GM08714 (cell line): ENCODE measurements around the gene SYTL2.
A peak's percentile ranks its signal among the peaks of the same experiment; 100 is the strongest.
"Not testable (repeated sequence)": the region's sequence is repeated elsewhere in the genome, so short reads cannot be mapped to it uniquely, and the experiment has no call there.

Experiments used
- H3K4me3 ChIP-seq: fragments of 200-500 bp; sonication (Bioruptor generic); 2 replicates; pipeline ENCODE4 v1.5.1; 2014; ENCODE audit warnings: mild to moderate bottlenecking, low read length, inconsistent platforms
- ZNF274 ChIP-seq: IDR thresholded peaks from 2 replicates; pipeline ENCODE4 v1.6.1; 2012; ENCODE audit warnings: mild to moderate bottlenecking, low read depth, low read length

SYTL2 gene, protein sequence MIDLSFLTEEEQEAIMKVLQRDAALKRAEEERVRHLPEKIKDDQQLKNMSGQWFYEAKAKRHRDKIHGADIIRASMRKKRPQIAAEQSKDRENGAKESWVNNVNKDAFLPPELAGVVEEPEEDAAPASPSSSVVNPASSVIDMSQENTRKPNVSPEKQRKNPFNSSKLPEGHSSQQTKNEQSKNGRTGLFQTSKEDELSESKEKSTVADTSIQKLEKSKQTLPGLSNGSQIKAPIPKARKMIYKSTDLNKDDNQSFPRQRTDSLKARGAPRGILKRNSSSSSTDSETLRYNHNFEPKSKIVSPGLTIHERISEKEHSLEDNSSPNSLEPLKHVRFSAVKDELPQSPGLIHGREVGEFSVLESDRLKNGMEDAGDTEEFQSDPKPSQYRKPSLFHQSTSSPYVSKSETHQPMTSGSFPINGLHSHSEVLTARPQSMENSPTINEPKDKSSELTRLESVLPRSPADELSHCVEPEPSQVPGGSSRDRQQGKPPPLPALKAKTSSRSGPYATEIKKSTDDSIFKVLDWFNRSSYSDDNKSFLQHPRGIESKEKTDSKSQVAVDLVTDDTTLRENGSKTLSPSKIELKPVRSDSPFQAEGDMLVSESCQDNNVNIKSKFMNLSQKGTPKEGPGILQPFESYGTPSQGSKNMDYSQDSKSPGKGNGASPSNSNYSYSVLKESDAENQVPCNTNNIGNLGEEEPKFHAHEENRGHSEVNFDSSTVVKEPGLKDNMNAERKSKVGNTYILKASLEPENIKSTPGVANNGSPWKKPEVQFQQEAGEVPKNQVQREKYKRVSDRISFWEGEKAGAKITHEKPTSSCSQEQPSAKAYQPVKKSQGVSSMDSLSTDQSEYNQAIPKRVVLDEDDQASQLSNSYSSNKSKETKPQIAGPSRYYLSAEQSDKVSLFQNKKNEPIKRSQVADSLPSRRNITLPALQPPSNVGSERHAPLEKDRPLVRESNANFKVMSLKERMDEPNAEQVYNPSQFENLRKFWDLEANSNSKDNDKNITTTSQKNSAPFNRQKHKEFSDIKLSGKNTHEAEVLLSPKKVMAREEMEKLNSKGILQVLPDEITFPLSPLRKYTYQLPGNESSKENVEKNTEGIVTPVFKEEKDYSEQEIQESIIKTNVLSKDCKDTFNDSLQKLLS (N-terminal part only)

DNA sequence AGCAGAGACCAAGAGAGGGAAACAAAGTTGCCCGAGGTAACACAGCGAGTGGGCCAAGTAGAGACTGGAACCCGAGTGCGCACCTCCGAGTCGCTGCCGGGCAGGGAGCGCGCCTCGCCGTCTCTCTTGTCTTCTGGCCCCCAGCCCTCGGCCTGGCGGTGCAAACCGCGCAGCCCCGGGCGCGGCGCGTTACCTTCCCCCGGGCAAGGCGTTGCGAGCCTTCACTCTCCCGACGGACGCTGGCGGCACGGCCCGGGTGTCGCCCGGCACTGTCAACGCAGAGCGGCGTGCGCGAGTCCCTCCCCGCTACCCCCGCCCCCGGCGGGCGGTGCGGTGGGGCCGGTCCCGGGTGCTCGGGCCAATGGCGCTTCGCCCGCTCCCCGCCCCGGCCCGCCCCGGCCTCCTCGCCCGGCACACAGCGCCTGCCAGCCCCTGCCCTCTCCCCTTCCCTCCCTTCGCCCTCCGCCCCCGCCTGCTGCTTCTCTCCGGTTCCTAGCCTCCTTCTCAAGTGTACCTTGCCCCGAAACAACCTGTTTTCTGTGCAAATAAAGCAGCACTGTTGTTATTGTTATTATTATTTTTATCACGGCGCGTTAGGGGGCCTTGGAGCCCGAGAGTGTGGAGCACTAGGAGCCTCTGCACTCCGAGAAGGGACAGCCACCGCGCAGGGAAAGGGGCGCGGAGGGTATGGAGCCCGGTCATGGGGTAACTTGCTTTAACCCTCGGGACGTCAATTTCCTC, at the start of gene SYTL2:
SYTL2 (minus strand) TSS at position 271 of the 741 bp plus-strand sequence. CDS start 53,416 bp downstream, outside the sequence.
- TF ChIP-seq ZNF274, result no peak
- H3K4me3 ChIP-seq, result peak within 1 kb of the TSS; percentile 53; the same call in 1 of the 2 replicates

DNA sequence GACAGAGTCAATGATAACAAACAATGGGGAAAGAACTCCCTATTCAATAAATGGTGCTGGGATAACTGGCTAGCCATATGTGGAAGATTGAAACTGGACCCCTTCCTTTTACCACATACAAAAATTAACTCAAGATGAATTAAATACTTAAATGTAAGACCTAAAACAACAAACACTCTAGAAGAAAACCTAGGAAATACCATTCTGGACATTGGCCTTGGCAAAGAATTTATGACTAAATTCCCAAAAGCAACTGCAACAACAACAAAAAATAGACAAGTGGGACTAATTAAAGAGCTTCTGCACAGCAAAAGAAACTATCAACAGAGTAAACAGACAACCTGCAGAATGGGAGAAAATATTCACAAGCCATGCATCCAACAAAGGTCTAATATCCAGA, 48.6 kb upstream of the SYTL2 start:
- not testable (repeated sequence) for H3K4me3 ChIP-seq

- no peak for TF ChIP-seq ZNF274
Measured at GRCh38 chr11:85857098-85857497, 46.2 kb upstream of the SYTL2 start.

GRCh38 chr11:85855341-85855656, 44.4 kb upstream of the SYTL2 start, which contains the start of gene CCDC83:
Gene CCDC83, plus strand, starts transcription at chr11:85855383. Its CDS starts 9,741 bp downstream, at chr11:85865124.
- peak within 1 kb of the TSS; percentile 57; the same call in 1 of the 2 replicates for H3K4me3 ChIP-seq
- TF ChIP-seq ZNF274, result no peak

More at GRCh38 chr11:85857098-85857497, 46.2 kb upstream of the SYTL2 start:
- no peak overlapping the region for H3K4me3 ChIP-seq

- no peak for TF ChIP-seq ZNF274
- peak overlapping the region; percentile 57; the same call in 1 of the 2 replicates for H3K4me3 ChIP-seq
Measured at GRCh38 chr11:85854557-85855340, 43.8 kb upstream of the SYTL2 start.

DNA sequence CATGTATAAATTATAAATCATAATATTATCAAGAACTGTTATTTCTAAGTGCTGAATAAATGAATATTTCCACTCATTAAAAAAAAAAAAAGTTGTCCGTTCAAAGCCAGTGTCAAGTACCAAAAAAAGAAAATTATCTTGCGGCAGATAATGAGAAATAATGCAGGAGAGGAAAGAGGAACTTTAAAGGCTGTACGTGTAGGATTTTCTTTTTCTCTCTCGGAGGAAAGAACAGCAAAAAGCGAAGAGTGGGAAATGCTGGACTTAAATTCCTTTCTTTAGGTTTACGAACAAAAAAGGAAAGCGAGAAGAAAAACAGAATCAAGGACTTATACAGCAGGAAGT, 43.2 kb upstream of the SYTL2 start:
- peak overlapping the region; percentile 57; the same call in 1 of the 2 replicates for H3K4me3 ChIP-seq
- no peak for TF ChIP-seq ZNF274

DNA sequence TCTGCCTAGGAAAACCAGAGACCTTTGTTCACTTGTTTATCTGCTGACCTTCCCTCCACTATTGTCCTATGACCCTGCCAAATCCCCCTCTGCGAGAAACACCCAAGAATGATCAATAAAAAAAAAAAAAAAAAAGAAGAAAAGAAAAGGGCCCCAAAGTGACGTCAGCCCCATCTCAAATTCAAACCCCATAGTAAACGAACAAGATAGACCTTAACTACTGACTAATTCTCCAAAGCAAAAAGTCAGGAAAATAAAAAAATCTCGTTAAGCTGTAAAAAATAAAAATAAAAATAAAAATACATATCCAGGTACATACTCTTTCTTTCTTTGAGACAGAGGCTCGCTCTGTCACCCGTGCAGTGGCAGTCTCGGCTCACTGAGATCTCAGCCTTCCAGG, 42.6 kb upstream of the SYTL2 start:
- H3K4me3 ChIP-seq, result not testable (repeated sequence)

DNA sequence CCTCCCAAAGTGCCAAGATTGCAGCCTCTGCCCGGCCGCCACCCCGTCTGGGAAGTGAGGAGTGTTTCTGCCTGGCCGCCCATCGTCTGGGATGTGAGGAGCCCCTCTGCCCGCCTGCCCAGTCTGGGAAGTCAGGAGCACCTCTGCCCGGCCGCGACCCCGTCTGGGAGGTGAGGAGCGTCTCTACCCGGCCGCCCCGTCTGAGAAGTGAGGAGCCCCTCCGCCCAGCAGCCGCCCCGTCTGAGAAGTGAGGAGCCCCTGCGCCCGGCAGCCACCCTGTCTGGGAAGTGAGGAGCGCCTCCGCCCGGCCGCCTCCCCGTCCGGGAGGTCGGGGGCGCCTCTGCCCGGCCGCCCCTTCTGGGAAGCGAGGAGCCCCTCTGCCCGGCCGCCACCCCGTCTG, 41.8 kb upstream of the SYTL2 start:
- not testable (repeated sequence) for H3K4me3 ChIP-seq

- H3K4me3 ChIP-seq, result no peak overlapping the region
- no peak for TF ChIP-seq ZNF274
Measured at GRCh38 chr11:85848556-85848955, 37.6 kb upstream of the SYTL2 start.

DNA sequence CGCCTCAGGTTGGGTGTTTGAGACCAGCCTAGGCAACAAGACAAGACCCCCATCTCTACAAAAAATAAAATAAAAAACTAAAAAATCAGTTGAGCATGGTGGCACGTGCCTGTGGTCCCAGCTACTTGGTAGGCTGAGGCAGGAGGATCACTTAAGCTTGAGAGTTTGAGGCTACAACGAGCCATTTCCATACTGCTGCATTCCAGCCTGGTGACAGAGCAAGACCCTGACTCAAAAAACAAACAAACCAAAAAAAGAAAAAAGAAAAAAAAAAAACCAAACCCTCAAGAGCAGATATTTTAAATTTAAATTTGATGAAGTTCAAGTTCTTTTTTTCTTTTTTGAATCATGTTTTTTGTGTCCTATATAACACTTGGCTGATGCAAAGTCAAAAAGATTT, 37.1 kb upstream of the SYTL2 start:
- H3K4me3 ChIP-seq, result no peak overlapping the region
- no peak for TF ChIP-seq ZNF274

GRCh38 chr11:85847436-85847835, 36.5 kb upstream of the SYTL2 start:
- no peak for TF ChIP-seq ZNF274

DNA sequence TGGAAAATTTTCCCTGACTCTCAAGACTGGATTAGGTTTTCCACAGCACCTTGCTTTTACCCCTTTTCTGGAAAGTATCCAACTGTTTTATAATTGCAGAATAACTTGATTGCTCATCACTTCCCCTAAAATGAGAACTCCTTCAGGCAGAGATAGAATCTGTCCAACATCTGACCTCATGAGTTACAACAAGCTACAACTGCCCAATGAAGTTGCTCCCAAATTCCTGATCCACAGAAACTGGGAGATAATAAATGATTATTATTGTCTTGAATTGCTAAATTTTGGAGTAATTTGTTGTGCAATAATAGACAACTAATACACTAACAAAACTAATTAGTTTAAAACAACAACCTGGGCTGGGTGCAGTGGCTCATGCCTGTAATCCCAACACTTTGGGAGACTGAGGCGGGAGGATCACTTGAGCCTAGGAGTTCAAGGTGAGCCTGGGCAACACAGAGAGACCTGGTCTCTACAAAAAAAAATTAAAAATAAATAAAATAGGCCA, 34.2 kb upstream of the SYTL2 start:
- no peak for TF ChIP-seq ZNF274
- no peak overlapping the region for H3K4me3 ChIP-seq

More at GRCh38 chr11:85847436-85847835, 36.5 kb upstream of the SYTL2 start:
- no peak overlapping the region for H3K4me3 ChIP-seq
